ENCODE data around the gene CADPS2.
"Not testable (repeated sequence)": the region's sequence is repeated elsewhere in the genome, so short reads cannot be mapped to it uniquely, and the experiment has no call there.

DNA sequence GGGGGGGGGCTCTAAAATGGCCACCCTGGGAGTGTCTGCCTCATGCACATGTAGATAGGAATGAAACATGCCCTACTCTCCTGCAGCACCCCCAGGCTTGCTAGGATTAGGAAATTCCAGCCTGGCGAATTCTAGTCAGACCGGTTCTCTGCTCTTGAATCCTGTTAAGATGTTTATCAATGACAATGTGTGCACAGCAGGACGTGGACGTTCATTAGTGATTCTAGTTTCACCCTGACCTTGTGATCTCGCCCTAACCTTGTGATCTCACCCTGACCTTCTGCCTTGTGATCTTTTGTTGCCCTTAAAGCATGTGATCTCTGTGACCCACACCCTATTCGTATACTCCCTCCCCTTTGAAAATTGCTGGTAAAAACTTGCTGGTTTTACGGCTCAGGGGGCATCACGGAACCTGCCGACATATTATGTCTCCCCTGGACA is 207.0 kb downstream of the CADPS2 start:
- TF ChIP-seq CTCF (IDR thresholded peaks at IDR 0.05; ENCODE audit: low read length); EZH2 (IDR thresholded peaks at IDR 0.05; ENCODE audit: borderline replicate concordance, low read length): not testable (repeated sequence)
